GM12878 (cell line): Measurements from ENCODE around the gene PDZD8. TPM values are rescaled to one million over a fixed set of nuclear protein-coding genes. Genes with fewer than 3 reads are reported as not detected.

ENCODE experiments used
- ATAC-seq: fragments of 200-7000 bp; cut with Tn5 transposase; 3 replicates; pipeline ENCODE4 v1.9.1; 2020; ENCODE audit warnings: mild to moderate bottlenecking, moderate library complexity
- BruUV-seq: library from RNA; stranded (reverse); fragments of 400-500 nt; replicated peaks from 2 replicates; lab custom pipeline; 2021; lab: Mats Ljungman, UMichigan
- CTCF ChIA-PET: fragments of 300-600 bp; sonication (Branson Sonifier 250); formaldehyde crosslinking; extraction: SDS; loops from one replicate; lab custom pipeline; 2021; ENCODE audit warnings: inconsistent platforms; lab: Yijun Ruan, JAX
- POLR2A ChIA-PET: fragments of 350-600 bp; formaldehyde crosslinking; extraction: SDS; loops from one replicate; lab custom pipeline; 2021; ENCODE audit warnings: inconsistent platforms; lab: Charles Lee
- RAD21 ChIA-PET: fragments of 300-600 bp; sonication (Branson Sonifier 250); formaldehyde crosslinking; loops from one replicate; lab custom pipeline; 2023; ENCODE audit warnings: antibody characterized with exemption; ENCODE audit not compliant: unreplicated experiment; lab: Charles Lee
- SMC1A ChIA-PET: fragments of 300-600 bp; sonication (Branson Sonifier 250); formaldehyde crosslinking; loops from one replicate; lab custom pipeline; 2023; ENCODE audit not compliant: unreplicated experiment, uncharacterized antibody; lab: Charles Lee
- DNase-seq: peaks from one replicate; pipeline ENCODE4 v3.0.0-alpha.2; 2011; ENCODE audit warnings: low read depth, low spot score
- FAIRE-seq: peaks from 3 replicates; lab custom pipeline; 2011; peaks lifted over from hg19 to GRCh38; lab: Jason Lieb, UNC
- H2AFZ ChIP-seq: 2 replicates; pipeline ENCODE4 v1.6.0; 2011; ENCODE audit warnings: low read depth, low read length, control low read depth; ENCODE audit not compliant: control insufficient read depth
- H3K27ac ChIP-seq: 2 replicates; pipeline ENCODE4 v1.5.1; 2011; ENCODE audit warnings: control low read depth; ENCODE audit not compliant: control insufficient read depth, insufficient read depth
- H3K27me3 ChIP-seq, 2 experiments: replicated peaks in 1 of 2; 2 replicates each; pipeline versions ENCODE4 v1.6.0 to v1.6.1; 2011; ENCODE audit warnings: low read length in 1 of 2; ENCODE audit not compliant: control insufficient read depth in 2 of 2, insufficient read depth in 2 of 2
- H3K36me3 ChIP-seq, 2 experiments: 2 replicates each; pipeline ENCODE4 v1.5.1; 2011; ENCODE audit warnings: low read length in 1 of 2; ENCODE audit not compliant: control insufficient read depth in 2 of 2, insufficient read depth in 2 of 2
- H3K4me1 ChIP-seq: 2 replicates; pipeline ENCODE4 v1.6.1; 2011; ENCODE audit warnings: mild to moderate bottlenecking, low read length, moderate library complexity, mixed read lengths; ENCODE audit not compliant: control insufficient read depth, insufficient read depth
- H3K4me2 ChIP-seq: 2 replicates; pipeline ENCODE4 v1.6.0; 2011; ENCODE audit warnings: control low read depth; ENCODE audit not compliant: control insufficient read depth, insufficient read depth
- H3K4me3 ChIP-seq: fragments of 200-600 bp; sonication (generic); 2 replicates; pipeline ENCODE4 v1.5.1; 2016
- H3K79me2 ChIP-seq: 2 replicates; pipeline ENCODE4 v1.6.0; 2011; ENCODE audit warnings: low read length; ENCODE audit not compliant: control insufficient read depth, insufficient read depth
- H3K9ac ChIP-seq: 2 replicates; pipeline ENCODE4 v1.8.0; 2011; ENCODE audit warnings: low read length, control low read depth, mixed read lengths; ENCODE audit not compliant: control insufficient read depth, insufficient read depth
- H3K9me3 ChIP-seq: replicated peaks from 3 replicates; pipeline ENCODE4 v1.5.1; 2011; ENCODE audit warnings: mild to moderate bottlenecking, low read length; ENCODE audit not compliant: control insufficient read depth, insufficient read depth
- H4K20me1 ChIP-seq: 2 replicates; pipeline ENCODE4 v1.6.0; 2011; ENCODE audit not compliant: control insufficient read depth, insufficient read depth
- BCL3 ChIP-seq: IDR thresholded peaks from 2 replicates; pipeline ENCODE4 v1.6.1; 2011; ENCODE audit warnings: borderline replicate concordance, low read depth, mild to moderate bottlenecking, moderate library complexity, low read length; ENCODE audit not compliant: insufficient read depth, poor library complexity, severe bottlenecking
- EP300 ChIP-seq, 2 experiments: fragments of 150-350 bp in 1 of 2; IDR thresholded peaks; 2 replicates each; pipeline ENCODE4 v1.6.1; 2011 to 2012; ENCODE audit warnings: low read depth in 2 of 2, low read length in 2 of 2, borderline replicate concordance in 1 of 2, improper control_type of control experiment in 1 of 2, inconsistent platforms in 1 of 2; ENCODE audit not compliant: control insufficient read depth in 1 of 2
- RCOR1 ChIP-seq: conservative IDR thresholded peaks from 2 replicates; pipeline ENCODE4 v1.6.1; 2012; ENCODE audit warnings: low read depth, low read length, improper control_type of control experiment
- SMAD1 ChIP-seq: fragments of 450-650 bp; IDR thresholded peaks from 2 replicates; pipeline ENCODE4 v1.6.1; 2018; ENCODE audit warnings: mild to moderate bottlenecking, low read depth; ENCODE audit not compliant: partially characterized antibody
- ZBTB11 ChIP-seq: fragments of 450-650 bp; formaldehyde crosslinking; IDR thresholded peaks from 2 replicates; pipeline ENCODE4 v1.5.0; 2022; ENCODE audit warnings: mild to moderate bottlenecking, missing genetic modification characterization
- WGBS: methylation state at CpG from one replicate; pipeline ENCODE4 v1.1.6; 2016; ENCODE audit warnings: low lambda C conversion rate; ENCODE audit not compliant: insufficient replicate concordance, insufficient coverage; ENCODE audit errors: missing lambda C conversion rate; 5-methylcytosine and 5-hydroxymethylcytosine counted together
- in situ Hi-C: fragments of 300-500 bp; cut with MboI; formaldehyde crosslinking; loops from 9 replicates; pipeline ENCODE4 v1.14.3; 2018; ENCODE audit warnings: mixed read lengths
- intact Hi-C: fragments of 100-400 bp; cut with micrococcal nuclease; formaldehyde crosslinking; loops from one replicate; pipeline ENCODE4 v1.14.2; 2022; ENCODE audit not compliant: unreplicated experiment
- polyA plus RNA-seq, 11 experiments: library from polyadenylated mRNA; depleted of rRNA in 4 of 11; unstranded in 6 of 11; stranded (reverse) in 5 of 11; fragments of >200 nt; fragmentation: Nextera tagmentation in 4 of 11; fragmentation: Illumina TruSeq in 1 of 11; extraction: Ambion mirVana in 4 of 11; extraction: Trizol in 1 of 11; gene quantifications; 1 replicate in 1 of 11; 2 replicates in 10 of 11; pipeline versions ENCODE4 v1.2.1 to v1.2.3, GENCODE V29; 2011 to 2016; ENCODE audit warnings: inconsistent platforms in 2 of 11, missing spikeins in 2 of 11, low read depth in 1 of 11
- total RNA-seq, 4 experiments: library from RNA; depleted of rRNA in 3 of 4; stranded (reverse); fragments of >200 nt in 3 of 4; fragmentation: Illumina TruSeq in 1 of 4; extraction: Trizol in 1 of 4; gene quantifications; 2 replicates each; pipeline versions ENCODE4 v1.2.1 to v1.2.3, GENCODE V29; 2013 to 2021

Gene PDZD8
- total and polyA plus RNA-seq, 10 of the 15 experiments (the other 5 are each of a cell fraction or from before 2014, with no cell fraction given): 2.0 to 21.2 (median 6.7) TPM

GRCh38 chr10:117398029-117398428, 22.8 kb upstream of the PDZD8 start:
- intact Hi-C loops (no loop called here), in situ Hi-C loops (no loop called here)
- FAIRE-seq (no peak), ATAC-seq (no peak), DNase-seq (no peak)
- Histone ChIP-seq H3K4me2 (no peak overlapping the region), H3K27me3 (no peaks in the 10 kb centered on the region; a peak in 1 of 4 replicates), H3K4me1 (no peaks in the 10 kb centered on the region), H3K27ac (no peak overlapping the region), H3K9me3 (no peaks in the 10 kb centered on the region), H3K4me3 (no peak overlapping the region), H3K36me3 (no peaks in the 10 kb centered on the region), H3K79me2 (no peaks in the 10 kb centered on the region), H4K20me1 (no peaks in the 10 kb centered on the region), H2AFZ (no peak overlapping the region), H3K9ac (no peak overlapping the region)
- ChIA-PET CTCF (interaction anchor here (0.7 to 1.6 kb wide), 2 partner anchors 223 to 863 kb away, joined by 3 to 5 read pairs; no protein-coding TSS in a partner anchor), POLR2A (interaction anchor here (1.2 kb wide), 1 partner anchor 11 kb away, joined by 4 read pairs; no protein-coding TSS in a partner anchor), RAD21 (no interaction called here), SMC1A (no interaction called here)
- WGBS: 92% methylated on average over 3 of the region's 3 CpGs
- BruUV-seq: no TSS peak
- no peak for TF ChIP-seq SMAD1
- TF ChIP-seq BCL3: no peak
- TF ChIP-seq ZBTB11 (CRISPR knock-in tag): no peak
- TF ChIP-seq RCOR1: no peak
- TF ChIP-seq EP300 (IDR thresholded peaks at IDR 0.05; ENCODE audit: borderline replicate concordance in 1 of 2, control insufficient read depth in 1 of 2, low read depth in 2 of 2, low read length in 2 of 2): no peak
